ENCODE results near the gene SYT9. TPM values are rescaled to one million over a fixed set of nuclear protein-coding genes. Genes with fewer than 3 reads are reported as not detected.

SYT9 gene
- total and polyA plus RNA-seq, 10 of the 15 experiments (the other 5 are each of a cell fraction or from before 2014, with no cell fraction given), result 0.03 TPM; not detected in 9

- TF ChIP-seq ZNF592 (IDR thresholded peaks at IDR 0.05), result no peak
Measured at GRCh38 chr11:7515447-7515886, 263.8 kb downstream of the SYT9 start (continued).

- intact Hi-C loops (cut with micrococcal nuclease; ENCODE audit: unreplicated experiment), result loop anchor here (10.0 kb wide), 1 partner anchor 772 kb away; no protein-coding TSS in a partner anchor
- ChIA-PET RAD21 (ENCODE audit: unreplicated experiment) (interaction anchor here (1.3 to 2.3 kb wide), 4 partner anchors 8 to 149 kb away, joined by 3 to 9 read pairs (median 6); no protein-coding TSS in a partner anchor), CTCF (interaction anchor here (1.0 to 3.2 kb wide), 5 partner anchors 21 to 136 kb away, joined by 3 to 21 read pairs (median 5); no protein-coding TSS in a partner anchor), SMC1A (ENCODE audit: uncharacterized antibody, unreplicated experiment) (interaction anchor here (0.8 to 6.8 kb wide), 8 partner anchors 7 to 98 kb away, joined by 3 to 69 read pairs (median 8); partner anchors contain the start of gene OLFML1), POLR2A (interaction anchor here (1.2 to 2.5 kb wide), 3 partner anchors 9 to 14 kb away, joined by 3 to 8 read pairs (median 5); no protein-coding TSS in a partner anchor)
- no TSS peak for BruUV-seq (replicated peaks)
- ATAC-seq (no peak), DNase-seq (ENCODE audit: low read depth, low spot score) (no peak), FAIRE-seq (no peak)
- peak overlapping the region; percentile 96 for H3K9ac ChIP-seq (ENCODE audit: control insufficient read depth, insufficient read depth, low read length)
- H3K36me3 ChIP-seq (ENCODE audit: control insufficient read depth in 2 of 2, insufficient read depth in 2 of 2, low read length in 1 of 2), result no peaks in the 10 kb centered on the region
- H2AFZ ChIP-seq (ENCODE audit: control insufficient read depth, low read depth, low read length), result no peak overlapping the region
- peaks cover 84% of the 10 kb centered on the region for H3K79me2 ChIP-seq (ENCODE audit: control insufficient read depth, insufficient read depth, low read length)
- 91% methylated on average over 12 of the region's 12 CpGs for WGBS (ENCODE audit: insufficient coverage, insufficient replicate concordance, low lambda C conversion rate, missing lambda C conversion rate)
- peak overlapping the region; percentile 99 for H3K27ac ChIP-seq (ENCODE audit: control insufficient read depth, insufficient read depth)
- in situ Hi-C loops (cut with MboI), result loop anchor here (25.0 kb wide), 1 partner anchor 1829 kb away; the partner anchor contains the start of genes TRIM22 and TRIM5
- H4K20me1 ChIP-seq (ENCODE audit: control insufficient read depth, insufficient read depth), result no peaks in the 10 kb centered on the region
- H3K4me3 ChIP-seq, result peak overlapping the region; percentile 92
- H3K4me2 ChIP-seq (ENCODE audit: control insufficient read depth, insufficient read depth), result peak overlapping the region; percentile 97
- H3K4me1 ChIP-seq (ENCODE audit: control insufficient read depth, insufficient read depth, low read length), result peaks cover 31% of the 10 kb centered on the region
- H3K27me3 ChIP-seq (replicated peaks in 1 of 2; ENCODE audit: control insufficient read depth in 2 of 2, insufficient read depth in 2 of 2, low read length in 1 of 2), result no peaks in the 10 kb centered on the region
- H3K9me3 ChIP-seq (replicated peaks; ENCODE audit: control insufficient read depth, insufficient read depth, low read length), result no peaks in the 10 kb centered on the region
- TF ChIP-seq ESRRA (IDR thresholded peaks at IDR 0.05; ENCODE audit: low read length), result no peak
- peak; percentile 53; the same call in 1 of the 2 replicates for TF ChIP-seq POLR2AphosphoS5 (IDR thresholded peaks at IDR 0.05; ENCODE audit: low read length)
- TF ChIP-seq STAT1 (conservative IDR thresholded peaks at IDR 0.05), result no peak
- no peak for TF ChIP-seq KAT2A (conservative IDR thresholded peaks at IDR 0.05; ENCODE audit: control insufficient read depth, low read depth, low read length)
- TF ChIP-seq RB1 (IDR thresholded peaks at IDR 0.05; ENCODE audit: borderline replicate concordance), result 0 out of 2 replicates have a peak, but pooled peaks have one; percentile 27
- TF ChIP-seq SUPT20H (IDR thresholded peaks at IDR 0.05; ENCODE audit: borderline replicate concordance, control insufficient read depth, low read depth, low read length), result no peak
- TF ChIP-seq ZSCAN29 (IDR thresholded peaks at IDR 0.05), result no peak
- no peak for TF ChIP-seq ETV6 (conservative IDR thresholded peaks at IDR 0.05 in 1 of 2, IDR thresholded peaks at IDR 0.05 in 1 of 2; ENCODE audit: borderline replicate concordance in 1 of 2, low read depth in 1 of 2)
- no peak for TF ChIP-seq ZBED1 (IDR thresholded peaks at IDR 0.05; ENCODE audit: borderline replicate concordance)
- no peak for TF ChIP-seq NFIC (IDR thresholded peaks at IDR 0.05; ENCODE audit: low read depth, low read length)
- TF ChIP-seq ZBTB33 (IDR thresholded peaks at IDR 0.05), result peak; percentile 53
- TF ChIP-seq ZZZ3 (IDR thresholded peaks at IDR 0.05; ENCODE audit: control insufficient read depth, insufficient read length, low read depth), result no peak
Measured at GRCh38 chr11:7516475-7516874, 264.8 kb downstream of the SYT9 start.

All from GM12878 (cell line).